Rectal smooth muscle tissue (tissue), 1 donor: Measurements from ENCODE around the gene EPSTI1.
"Not testable (repeated sequence)": the region's sequence is repeated elsewhere in the genome, so short reads cannot be mapped to it uniquely, and the experiment has no call there.

Experiments
- H3K27ac ChIP-seq: one replicate; pipeline ENCODE4 v1.7.0; 2013; ENCODE audit warnings: low read depth, low read length, inconsistent platforms
- H3K27me3 ChIP-seq: one replicate; pipeline ENCODE4 v1.7.0; 2013; ENCODE audit warnings: low read length; ENCODE audit not compliant: control insufficient read depth, insufficient read depth
- H3K36me3 ChIP-seq: one replicate; pipeline ENCODE4 v1.7.0; 2013; ENCODE audit warnings: low read length; ENCODE audit not compliant: control insufficient read depth, insufficient read depth
- H3K4me1 ChIP-seq: one replicate; pipeline ENCODE4 v1.7.0; 2013; ENCODE audit warnings: low read length; ENCODE audit not compliant: control insufficient read depth, insufficient read depth
- H3K4me3 ChIP-seq: one replicate; pipeline ENCODE4 v1.7.0; 2013; ENCODE audit warnings: low read length
- H3K9ac ChIP-seq: one replicate; pipeline ENCODE4 v1.7.0; 2013; ENCODE audit warnings: low read length

The EPSTI1 gene

GRCh38 chr13:42876270-42876714 is 115.7 kb downstream of the EPSTI1 start:
- Histone ChIP-seq H3K36me3 (no peaks in the 10 kb centered on the region), H3K4me3 (no peak overlapping the region), H3K4me1 (no peaks in the 10 kb centered on the region), H3K27ac (no peak overlapping the region), H3K9ac (no peak overlapping the region), H3K27me3 (no peaks in the 10 kb centered on the region)

GRCh38 chr13:42875475-42876269 is 116.4 kb downstream of the EPSTI1 start:
- H3K4me1 ChIP-seq = no peaks in the 10 kb centered on the region
- H3K9ac ChIP-seq = no peak overlapping the region
- no peaks in the 10 kb centered on the region for H3K27me3 ChIP-seq

GRCh38 chr13:42874221-42874620 is 117.8 kb downstream of the EPSTI1 start:
- Histone ChIP-seq H3K27ac (no peak overlapping the region), H3K4me1 (no peaks in the 10 kb centered on the region), H3K4me3 (no peak overlapping the region), H3K27me3 (no peaks in the 10 kb centered on the region), H3K9ac (no peak overlapping the region), H3K36me3 (no peaks in the 10 kb centered on the region)

More at GRCh38 chr13:42875475-42876269, 116.4 kb downstream of the EPSTI1 start:
- Histone ChIP-seq H3K27ac (no peak overlapping the region), H3K4me3 (no peak overlapping the region), H3K36me3 (no peaks in the 10 kb centered on the region)

GRCh38 chr13:42873081-42873480 is 119.0 kb downstream of the EPSTI1 start:
- Histone ChIP-seq H3K36me3 (no peaks in the 10 kb centered on the region), H3K4me3 (no peak overlapping the region), H3K4me1 (no peaks in the 10 kb centered on the region), H3K27me3 (no peaks in the 10 kb centered on the region), H3K9ac (no peak overlapping the region), H3K27ac (no peak overlapping the region)

- Histone ChIP-seq H3K4me3 (no peak overlapping the region), H3K4me1 (no peaks in the 10 kb centered on the region), H3K9ac (no peak overlapping the region), H3K27ac (no peak overlapping the region), H3K36me3 (no peaks in the 10 kb centered on the region), H3K27me3 (no peaks in the 10 kb centered on the region)
These were observed 124.8 kb downstream of the EPSTI1 start for GRCh38 chr13:42867232-42867631.

GRCh38 chr13:42865768-42866102 is 126.3 kb downstream of the EPSTI1 start:
- Histone ChIP-seq H3K4me1 (no peaks in the 10 kb centered on the region), H3K36me3 (no peaks in the 10 kb centered on the region)

GRCh38 chr13:42864952-42865767 is 126.9 kb downstream of the EPSTI1 start:
- no peaks in the 10 kb centered on the region for H3K4me1 ChIP-seq
- H3K27me3 ChIP-seq = no peaks in the 10 kb centered on the region
- H3K9ac ChIP-seq = no peak overlapping the region
- no peak overlapping the region for H3K4me3 ChIP-seq
- no peaks in the 10 kb centered on the region for H3K36me3 ChIP-seq
- no peak overlapping the region for H3K27ac ChIP-seq

More at GRCh38 chr13:42865768-42866102, 126.3 kb downstream of the EPSTI1 start:
- H3K4me3 ChIP-seq = no peak overlapping the region
- no peaks in the 10 kb centered on the region for H3K27me3 ChIP-seq
- H3K9ac ChIP-seq = no peak overlapping the region
- H3K27ac ChIP-seq = no peak overlapping the region

- H3K36me3 ChIP-seq, H3K4me3 ChIP-seq, H3K27ac ChIP-seq, H3K27me3 ChIP-seq, H3K4me1 ChIP-seq, H3K9ac ChIP-seq: not testable (repeated sequence)
These were observed 129.7 kb downstream of the EPSTI1 start for GRCh38 chr13:42862370-42862769.

- H3K9ac ChIP-seq = no peak overlapping the region
- no peak overlapping the region for H3K4me3 ChIP-seq
- no peaks in the 10 kb centered on the region for H3K4me1 ChIP-seq
- H3K36me3 ChIP-seq = no peaks in the 10 kb centered on the region
- H3K27me3 ChIP-seq = no peaks in the 10 kb centered on the region
- no peak overlapping the region for H3K27ac ChIP-seq
These were observed 131.6 kb downstream of the EPSTI1 start for GRCh38 chr13:42860485-42860884.

- Histone ChIP-seq H3K4me3 (no peak overlapping the region), H3K4me1 (no peaks in the 10 kb centered on the region), H3K36me3 (no peaks in the 10 kb centered on the region), H3K27ac (no peak overlapping the region), H3K9ac (no peak overlapping the region), H3K27me3 (no peaks in the 10 kb centered on the region)
These were observed 132.3 kb downstream of the EPSTI1 start for GRCh38 chr13:42859760-42860159.

GRCh38 chr13:42855410-42855809 is 136.6 kb downstream of the EPSTI1 start:
- Histone ChIP-seq H3K4me1 (no peaks in the 10 kb centered on the region), H3K9ac (no peak overlapping the region), H3K27ac (no peak overlapping the region), H3K36me3 (no peaks in the 10 kb centered on the region), H3K4me3 (no peak overlapping the region), H3K27me3 (no peaks in the 10 kb centered on the region)

- Histone ChIP-seq H3K36me3 (no peaks in the 10 kb centered on the region), H3K9ac (no peak overlapping the region), H3K27me3 (no peaks in the 10 kb centered on the region), H3K4me3 (no peak overlapping the region), H3K27ac (no peak overlapping the region), H3K4me1 (no peaks in the 10 kb centered on the region)
These were observed 139.9 kb downstream of the EPSTI1 start for GRCh38 chr13:42852136-42852535.
